ENCODE measurements around the gene USP35.

The USP35 gene

GRCh38 chr11:78190374-78190773 is 1.7 kb downstream of the USP35 start:
- no peak overlapping the region for H3K9ac ChIP-seq (ENCODE audit: low read depth, low read length)
- no peaks in the 10 kb centered on the region for H3K9me3 ChIP-seq (ENCODE audit: insufficient read depth, low read depth, low read length)
- H3K27ac ChIP-seq (ENCODE audit: low read length), result no peak overlapping the region
- H3K4me3 ChIP-seq (ENCODE audit: low read length), result no peak overlapping the region
- H3K36me3 ChIP-seq (ENCODE audit: insufficient read depth, low read depth, low read length), result no peaks in the 10 kb centered on the region
- H3K27me3 ChIP-seq (ENCODE audit: insufficient read depth, low read length), result peaks cover 8% of the 10 kb centered on the region
- H3K4me1 ChIP-seq (ENCODE audit: insufficient read depth, low read length), result peaks cover 5% of the 10 kb centered on the region; the same call in 1 of the 2 replicates

- Histone ChIP-seq H3K27ac (ENCODE audit: low read length) (no peak overlapping the region), H3K9me3 (ENCODE audit: insufficient read depth, low read depth, low read length) (no peaks in the 10 kb centered on the region), H3K27me3 (ENCODE audit: insufficient read depth, low read length) (peaks cover 8% of the 10 kb centered on the region), H3K4me1 (ENCODE audit: insufficient read depth, low read length) (peaks cover 5% of the 10 kb centered on the region; the same call in 1 of the 2 replicates), H3K4me3 (ENCODE audit: low read length) (no peak overlapping the region), H3K9ac (ENCODE audit: low read depth, low read length) (no peak overlapping the region), H3K36me3 (ENCODE audit: insufficient read depth, low read depth, low read length) (no peaks in the 10 kb centered on the region)
These were observed 2.3 kb downstream of the USP35 start for GRCh38 chr11:78190871-78191538.

DNA sequence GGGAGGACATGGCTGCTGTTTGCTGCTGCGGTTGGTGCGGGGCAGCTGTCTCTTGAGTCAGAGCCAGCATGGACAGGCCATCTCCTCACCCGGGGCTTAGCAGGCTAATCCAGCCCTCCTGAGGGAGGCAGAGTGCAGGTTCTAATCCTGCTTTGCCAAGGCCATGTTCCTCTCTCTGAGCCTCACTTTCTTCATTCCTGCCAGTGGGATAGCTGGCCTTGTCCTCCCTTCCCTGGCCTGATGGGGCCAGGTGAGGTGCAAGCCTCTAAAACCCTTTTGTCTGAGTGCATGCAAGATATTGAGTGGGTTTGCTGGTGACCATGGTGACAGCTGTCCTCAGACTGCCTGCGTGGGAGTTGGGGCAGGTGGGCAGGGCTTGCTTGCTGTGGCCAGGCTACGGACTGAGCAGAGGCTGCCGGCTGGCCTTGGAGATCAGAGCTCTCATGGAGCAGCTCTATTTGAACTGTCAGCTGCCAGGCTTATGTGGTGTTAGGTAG is 3.6 kb downstream of the USP35 start:
- no peaks in the 10 kb centered on the region for H3K9me3 ChIP-seq (ENCODE audit: insufficient read depth, low read depth, low read length)
- peaks cover 5% of the 10 kb centered on the region; the same call in 1 of the 2 replicates for H3K4me1 ChIP-seq (ENCODE audit: insufficient read depth, low read length)
- H3K27me3 ChIP-seq (ENCODE audit: insufficient read depth, low read length), result peaks cover 4% of the 10 kb centered on the region
- no peak overlapping the region for H3K27ac ChIP-seq (ENCODE audit: low read length)
- H3K9ac ChIP-seq (ENCODE audit: low read depth, low read length), result no peak overlapping the region
- H3K4me3 ChIP-seq (ENCODE audit: low read length), result no peak overlapping the region
- no peaks in the 10 kb centered on the region for H3K36me3 ChIP-seq (ENCODE audit: insufficient read depth, low read depth, low read length)

DNA sequence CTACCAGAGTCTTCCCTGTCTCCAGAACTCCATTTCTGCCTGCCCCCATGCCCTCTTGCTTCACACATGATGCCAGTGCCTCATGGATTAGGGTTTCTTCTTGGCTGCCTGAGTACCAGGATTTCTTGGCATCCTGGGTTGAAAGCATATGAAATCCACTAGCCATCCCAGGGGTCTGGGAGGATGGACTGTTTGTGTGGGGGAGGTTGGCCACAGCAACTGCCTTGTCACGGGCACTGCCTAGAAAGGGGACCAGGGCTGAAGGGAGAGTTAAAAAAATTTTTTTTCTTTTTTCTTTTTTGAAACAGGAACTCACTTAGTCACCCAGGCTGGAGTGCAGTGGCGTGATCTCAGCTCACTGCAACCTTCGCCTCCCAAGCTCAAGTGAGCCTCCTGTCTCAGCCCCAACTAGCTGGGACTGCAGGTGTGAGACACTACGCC is 4.2 kb downstream of the USP35 start:
- H3K4me1 ChIP-seq (ENCODE audit: insufficient read depth, low read length), result no peaks in the 10 kb centered on the region
- H3K9ac ChIP-seq (ENCODE audit: low read depth, low read length), result no peak overlapping the region
- no peaks in the 10 kb centered on the region for H3K27me3 ChIP-seq (ENCODE audit: insufficient read depth, low read length)
- H3K27ac ChIP-seq (ENCODE audit: low read length), result no peak overlapping the region
- no peak overlapping the region for H3K4me3 ChIP-seq (ENCODE audit: low read length)
- no peaks in the 10 kb centered on the region for H3K9me3 ChIP-seq (ENCODE audit: insufficient read depth, low read depth, low read length)
- no peaks in the 10 kb centered on the region for H3K36me3 ChIP-seq (ENCODE audit: insufficient read depth, low read depth, low read length)

DNA sequence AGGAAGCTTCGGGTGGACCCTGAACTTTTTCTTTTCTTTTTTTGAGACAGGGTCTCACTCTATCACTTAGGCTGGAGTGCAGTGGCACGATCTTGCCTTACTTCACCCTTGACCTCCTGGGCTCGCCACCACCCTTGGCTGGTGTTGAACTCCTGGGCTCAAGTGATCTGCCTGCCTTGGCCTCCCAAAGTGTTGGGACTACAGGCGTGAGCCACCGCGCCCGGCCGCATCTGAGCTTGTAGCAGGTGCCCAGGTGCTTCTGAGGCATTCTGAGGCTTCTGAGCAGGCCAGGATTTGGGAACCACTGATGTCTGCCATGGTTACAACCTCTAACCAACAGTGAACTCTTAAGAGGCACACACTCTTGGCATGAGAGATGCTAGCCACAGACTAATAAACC is 5.1 kb downstream of the USP35 start:
- H3K36me3 ChIP-seq (ENCODE audit: insufficient read depth, low read depth, low read length), result no peaks in the 10 kb centered on the region
- no peaks in the 10 kb centered on the region for H3K27me3 ChIP-seq (ENCODE audit: insufficient read depth, low read length)
- H3K4me3 ChIP-seq (ENCODE audit: low read length), result no peak overlapping the region
- no peaks in the 10 kb centered on the region for H3K9me3 ChIP-seq (ENCODE audit: insufficient read depth, low read depth, low read length)
- H3K27ac ChIP-seq (ENCODE audit: low read length), result no peak overlapping the region
- no peaks in the 10 kb centered on the region for H3K4me1 ChIP-seq (ENCODE audit: insufficient read depth, low read length)
- H3K9ac ChIP-seq (ENCODE audit: low read depth, low read length), result no peak overlapping the region; the same call in 1 of the 2 replicates

DNA sequence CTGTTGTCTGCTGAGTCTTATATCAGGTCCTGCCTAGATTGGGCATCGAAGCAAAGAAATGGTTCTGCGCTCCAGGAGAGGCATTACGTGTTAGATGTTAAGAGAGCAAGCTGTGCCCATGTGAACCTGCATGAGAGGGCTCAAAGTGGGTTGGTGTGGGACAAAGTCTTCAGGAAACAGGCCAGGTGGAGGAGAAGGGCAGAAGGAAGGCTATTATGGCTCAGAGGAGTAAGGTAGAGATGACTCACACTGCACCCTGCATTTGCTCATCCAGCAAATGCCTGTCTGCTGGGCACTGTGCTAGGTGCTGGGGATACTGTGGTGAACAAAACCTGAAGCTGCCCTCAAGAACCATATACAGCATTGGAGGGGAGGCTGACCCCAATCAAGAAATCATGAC is 5.8 kb downstream of the USP35 start:
- no peaks in the 10 kb centered on the region for H3K36me3 ChIP-seq (ENCODE audit: insufficient read depth, low read depth, low read length)
- H3K27ac ChIP-seq (ENCODE audit: low read length), result no peak overlapping the region
- no peaks in the 10 kb centered on the region for H3K9me3 ChIP-seq (ENCODE audit: insufficient read depth, low read depth, low read length)
- H3K4me3 ChIP-seq (ENCODE audit: low read length), result no peak overlapping the region
- no peak overlapping the region for H3K9ac ChIP-seq (ENCODE audit: low read depth, low read length)
- H3K27me3 ChIP-seq (ENCODE audit: insufficient read depth, low read length), result no peaks in the 10 kb centered on the region
- H3K4me1 ChIP-seq (ENCODE audit: insufficient read depth, low read length), result no peaks in the 10 kb centered on the region

DNA sequence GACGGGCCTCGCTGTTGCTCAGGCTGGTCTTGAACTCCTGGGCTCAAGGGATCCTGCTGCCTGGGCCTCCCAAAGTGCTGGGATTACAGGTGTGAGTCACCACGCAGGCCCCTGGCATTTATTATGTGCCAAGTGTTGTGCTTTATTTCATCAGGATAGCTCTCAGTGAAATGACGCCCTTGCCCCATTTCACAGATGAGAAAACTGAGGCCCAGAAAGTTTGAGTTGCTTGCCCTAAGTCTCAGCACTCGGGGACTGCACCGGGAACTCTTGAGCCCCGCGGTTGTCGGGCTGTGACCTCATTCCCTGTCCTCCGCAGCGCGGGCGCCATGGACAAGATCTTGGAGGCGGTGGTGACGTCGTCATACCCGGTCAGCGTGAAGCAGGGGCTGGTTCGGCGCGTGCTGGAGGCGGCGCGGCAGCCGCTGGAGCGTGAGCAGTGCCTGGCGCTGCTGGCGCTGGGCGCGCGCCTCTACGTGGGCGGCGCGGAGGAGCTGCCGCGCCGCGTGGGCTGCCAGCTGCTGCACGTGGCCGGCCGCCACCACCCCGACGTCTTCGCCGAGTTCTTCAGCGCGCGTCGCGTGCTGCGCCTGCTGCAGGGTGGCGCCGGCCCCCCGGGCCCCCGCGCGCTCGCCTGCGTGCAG is 7.3 kb downstream of the USP35 start:
- H3K27ac ChIP-seq (ENCODE audit: low read length), result no peak overlapping the region
- no peaks in the 10 kb centered on the region for H3K36me3 ChIP-seq (ENCODE audit: insufficient read depth, low read depth, low read length)
- H3K9ac ChIP-seq (ENCODE audit: low read depth, low read length), result no peak overlapping the region
- no peaks in the 10 kb centered on the region for H3K9me3 ChIP-seq (ENCODE audit: insufficient read depth, low read depth, low read length)
- H3K4me3 ChIP-seq (ENCODE audit: low read length), result no peak overlapping the region
- H3K27me3 ChIP-seq (ENCODE audit: insufficient read depth, low read length), result no peaks in the 10 kb centered on the region
- no peaks in the 10 kb centered on the region for H3K4me1 ChIP-seq (ENCODE audit: insufficient read depth, low read length)

DNA sequence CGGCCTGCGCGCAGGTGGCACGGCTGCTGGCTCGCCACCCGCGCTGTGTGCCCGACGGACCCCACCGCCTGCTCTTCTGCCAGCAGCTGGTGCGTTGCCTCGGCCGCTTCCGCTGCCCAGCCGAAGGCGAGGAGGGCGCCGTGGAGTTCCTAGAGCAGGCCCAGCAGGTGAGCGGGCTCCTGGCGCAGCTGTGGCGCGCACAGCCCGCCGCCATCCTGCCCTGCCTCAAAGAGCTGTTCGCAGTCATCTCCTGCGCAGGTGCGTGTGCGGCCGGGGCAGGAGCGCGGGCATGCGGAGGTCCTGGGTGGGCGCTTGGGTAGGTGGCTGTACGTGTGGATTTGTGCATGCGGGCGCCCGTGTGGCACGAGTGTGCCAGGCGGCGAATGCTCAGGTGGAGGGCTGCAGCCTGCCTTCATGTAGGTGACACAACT is 8.0 kb downstream of the USP35 start:
- no peaks in the 10 kb centered on the region for H3K9me3 ChIP-seq (ENCODE audit: insufficient read depth, low read depth, low read length)
- no peak overlapping the region for H3K27ac ChIP-seq (ENCODE audit: low read length)
- no peak overlapping the region for H3K9ac ChIP-seq (ENCODE audit: low read depth, low read length)
- H3K4me3 ChIP-seq (ENCODE audit: low read length), result no peak overlapping the region
- no peaks in the 10 kb centered on the region for H3K27me3 ChIP-seq (ENCODE audit: insufficient read depth, low read length)
- H3K36me3 ChIP-seq (ENCODE audit: insufficient read depth, low read depth, low read length), result no peaks in the 10 kb centered on the region
- no peaks in the 10 kb centered on the region for H3K4me1 ChIP-seq (ENCODE audit: insufficient read depth, low read length)

DNA sequence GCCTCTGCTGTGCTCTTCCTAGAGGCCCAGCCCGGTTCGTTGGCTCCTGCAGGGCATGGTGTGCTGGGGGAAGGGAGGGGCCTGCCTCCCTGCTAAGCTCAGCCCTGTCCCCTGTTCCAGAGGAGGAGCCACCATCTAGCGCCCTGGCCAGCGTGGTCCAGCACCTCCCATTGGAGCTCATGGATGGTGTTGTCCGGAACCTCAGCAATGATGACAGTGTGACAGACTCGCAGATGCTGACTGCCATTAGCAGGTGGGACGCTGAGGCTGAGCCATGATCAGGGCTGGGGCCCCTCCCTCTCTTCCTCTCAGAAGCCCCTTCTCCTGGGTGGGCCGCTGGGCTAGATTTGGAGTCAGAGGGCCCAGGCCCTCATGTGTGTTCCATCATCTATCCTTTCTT is 9.1 kb downstream of the USP35 start:
- Histone ChIP-seq H3K4me1 (ENCODE audit: insufficient read depth, low read length) (no peaks in the 10 kb centered on the region), H3K4me3 (ENCODE audit: low read length) (no peak overlapping the region), H3K27me3 (ENCODE audit: insufficient read depth, low read length) (no peaks in the 10 kb centered on the region), H3K9me3 (ENCODE audit: insufficient read depth, low read depth, low read length) (no peaks in the 10 kb centered on the region), H3K9ac (ENCODE audit: low read depth, low read length) (no peak overlapping the region), H3K36me3 (ENCODE audit: insufficient read depth, low read depth, low read length) (no peaks in the 10 kb centered on the region), H3K27ac (ENCODE audit: low read length) (no peak overlapping the region)

DNA sequence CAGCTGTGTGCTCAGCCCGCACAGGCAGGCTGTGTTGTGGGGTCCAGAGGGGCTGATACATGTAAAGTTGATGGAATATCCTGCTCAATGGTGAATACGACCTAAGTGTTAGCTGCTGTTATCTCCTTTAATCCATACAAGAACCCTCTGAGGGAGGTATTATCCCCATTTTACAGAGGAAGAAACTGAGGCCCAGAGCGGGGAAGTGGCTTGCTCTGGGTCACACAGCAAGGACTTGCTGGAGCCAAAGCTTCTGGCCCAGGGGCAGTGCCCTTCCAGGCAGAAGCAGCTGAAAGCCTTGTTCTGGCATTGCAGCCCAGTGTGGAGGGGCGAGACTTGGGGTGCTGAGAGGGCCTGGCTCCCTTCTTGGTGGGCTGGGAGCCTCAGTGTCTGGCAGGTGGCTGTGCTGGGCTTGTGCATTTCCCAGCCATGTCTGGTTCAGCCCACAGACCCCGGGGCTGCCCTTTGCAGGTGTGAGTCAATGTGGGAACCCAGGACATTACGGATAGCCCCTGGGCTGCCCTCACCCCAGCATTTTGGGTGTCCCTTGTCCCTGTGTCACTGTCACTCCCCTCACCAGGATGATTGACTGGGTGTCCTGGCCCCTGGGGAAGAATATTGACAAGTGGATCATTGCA is 10.4 kb downstream of the USP35 start:
- Histone ChIP-seq H3K4me1 (ENCODE audit: insufficient read depth, low read length) (no peaks in the 10 kb centered on the region), H3K9me3 (ENCODE audit: insufficient read depth, low read depth, low read length) (no peaks in the 10 kb centered on the region), H3K9ac (ENCODE audit: low read depth, low read length) (no peak overlapping the region), H3K27me3 (ENCODE audit: insufficient read depth, low read length) (no peaks in the 10 kb centered on the region), H3K36me3 (ENCODE audit: insufficient read depth, low read depth, low read length) (no peaks in the 10 kb centered on the region), H3K27ac (ENCODE audit: low read length) (no peak overlapping the region), H3K4me3 (ENCODE audit: low read length) (no peak overlapping the region)

GRCh38 chr11:78199653-78200015 is 10.9 kb downstream of the USP35 start:
- no peaks in the 10 kb centered on the region for H3K36me3 ChIP-seq (ENCODE audit: insufficient read depth, low read depth, low read length)
- H3K27ac ChIP-seq (ENCODE audit: low read length), result no peak overlapping the region
- no peak overlapping the region for H3K9ac ChIP-seq (ENCODE audit: low read depth, low read length)
- H3K9me3 ChIP-seq (ENCODE audit: insufficient read depth, low read depth, low read length), result no peaks in the 10 kb centered on the region
- H3K4me1 ChIP-seq (ENCODE audit: insufficient read depth, low read length), result no peaks in the 10 kb centered on the region
- H3K4me3 ChIP-seq (ENCODE audit: low read length), result no peak overlapping the region
- H3K27me3 ChIP-seq (ENCODE audit: insufficient read depth, low read length), result no peaks in the 10 kb centered on the region

- Histone ChIP-seq H3K9ac (ENCODE audit: low read depth, low read length) (no peak overlapping the region), H3K27me3 (ENCODE audit: insufficient read depth, low read length) (no peaks in the 10 kb centered on the region), H3K4me3 (ENCODE audit: low read length) (no peak overlapping the region), H3K4me1 (ENCODE audit: insufficient read depth, low read length) (no peaks in the 10 kb centered on the region), H3K27ac (ENCODE audit: low read length) (no peak overlapping the region), H3K36me3 (ENCODE audit: insufficient read depth, low read depth, low read length) (no peaks in the 10 kb centered on the region), H3K9me3 (ENCODE audit: insufficient read depth, low read depth, low read length) (no peaks in the 10 kb centered on the region)
These were observed 11.3 kb downstream of the USP35 start for GRCh38 chr11:78200061-78200460.

All from iPS-20b (cell line).